ENCODE data around the gene IGSF23.
"Not testable (repeated sequence)": the region's sequence is repeated elsewhere in the genome, so short reads cannot be mapped to it uniquely, and the experiment has no call there.

Gene IGSF23

DNA sequence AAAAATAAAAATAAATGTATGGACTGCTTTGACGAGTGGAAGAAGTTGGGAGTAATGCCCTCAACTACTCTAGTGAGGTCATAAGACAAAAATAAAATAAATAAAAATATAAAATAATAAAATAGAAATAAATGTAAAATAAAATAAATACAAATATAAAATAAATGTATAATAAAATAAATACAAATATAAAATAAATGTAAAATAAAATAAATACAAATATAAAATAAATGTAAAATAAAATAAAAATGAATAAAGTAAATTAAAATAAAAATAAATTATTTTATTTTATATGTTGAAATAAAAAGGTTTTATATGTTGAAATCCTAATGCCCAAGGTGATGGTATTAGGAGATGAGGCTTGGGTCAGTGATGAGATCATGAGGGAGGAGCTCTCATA, 20.1 kb upstream of the IGSF23 start:
- Histone ChIP-seq H3K9me2 (replicated peaks; ENCODE audit: insufficient read depth, low read length) (no peaks in the 10 kb centered on the region), H3K9me3 (replicated peaks; ENCODE audit: insufficient read depth, low read length) (no peaks in the 10 kb centered on the region), H3K27me3 (replicated peaks; ENCODE audit: insufficient read depth, low read length) (peaks cover 21% of the 10 kb centered on the region; the same call in 1 of the 2 replicates), H3K4me2 (ENCODE audit: low read depth, low read length) (no peak overlapping the region), H3K4me3 (ENCODE audit: low read length) (no peak overlapping the region), H3K9ac (ENCODE audit: low read length) (no peak overlapping the region), H3F3A (ENCODE audit: insufficient read depth, low read length) (no peaks in the 10 kb centered on the region), H3K4me1 (ENCODE audit: low read length) (no peaks in the 10 kb centered on the region), H3K79me2 (ENCODE audit: low read length) (no peaks in the 10 kb centered on the region), H4K20me1 (ENCODE audit: insufficient read depth, low read length) (no peaks in the 10 kb centered on the region), H3K36me3 (replicated peaks; ENCODE audit: insufficient read depth, low read length) (no peaks in the 10 kb centered on the region), H2AFZ (ENCODE audit: low read length) (no peak overlapping the region), H3K27ac (ENCODE audit: low read length) (no peak overlapping the region)
- no peak for DNase-seq
- no peak for TF ChIP-seq CTCF (IDR thresholded peaks at IDR 0.05; ENCODE audit: low read length)
- TF ChIP-seq EZH2phosphoT487 (IDR thresholded peaks at IDR 0.05; ENCODE audit: low read length) = no peak
- no peak for TF ChIP-seq EZH2 (optimal IDR thresholded peaks at IDR 0.05; ENCODE audit: low read depth, low read length)

- H3K9me2 ChIP-seq (replicated peaks; ENCODE audit: insufficient read depth, low read length); H3K9ac ChIP-seq (ENCODE audit: low read length); H3K36me3 ChIP-seq (replicated peaks; ENCODE audit: insufficient read depth, low read length); H4K20me1 ChIP-seq (ENCODE audit: insufficient read depth, low read length); H3F3A ChIP-seq (ENCODE audit: insufficient read depth, low read length); H2AFZ ChIP-seq (ENCODE audit: low read length); H3K4me3 ChIP-seq (ENCODE audit: low read length); H3K4me1 ChIP-seq (ENCODE audit: low read length); H3K4me2 ChIP-seq (ENCODE audit: low read depth, low read length); H3K9me3 ChIP-seq (replicated peaks; ENCODE audit: insufficient read depth, low read length); H3K27ac ChIP-seq (ENCODE audit: low read length); H3K79me2 ChIP-seq (ENCODE audit: low read length); DNase-seq: not testable (repeated sequence)
- H3K27me3 ChIP-seq (replicated peaks; ENCODE audit: insufficient read depth, low read length) = peaks cover 23% of the 10 kb centered on the region; the same call in 1 of the 2 replicates
These were observed 19.5 kb upstream of the IGSF23 start for GRCh38 chr19:44593866-44594266.

DNA sequence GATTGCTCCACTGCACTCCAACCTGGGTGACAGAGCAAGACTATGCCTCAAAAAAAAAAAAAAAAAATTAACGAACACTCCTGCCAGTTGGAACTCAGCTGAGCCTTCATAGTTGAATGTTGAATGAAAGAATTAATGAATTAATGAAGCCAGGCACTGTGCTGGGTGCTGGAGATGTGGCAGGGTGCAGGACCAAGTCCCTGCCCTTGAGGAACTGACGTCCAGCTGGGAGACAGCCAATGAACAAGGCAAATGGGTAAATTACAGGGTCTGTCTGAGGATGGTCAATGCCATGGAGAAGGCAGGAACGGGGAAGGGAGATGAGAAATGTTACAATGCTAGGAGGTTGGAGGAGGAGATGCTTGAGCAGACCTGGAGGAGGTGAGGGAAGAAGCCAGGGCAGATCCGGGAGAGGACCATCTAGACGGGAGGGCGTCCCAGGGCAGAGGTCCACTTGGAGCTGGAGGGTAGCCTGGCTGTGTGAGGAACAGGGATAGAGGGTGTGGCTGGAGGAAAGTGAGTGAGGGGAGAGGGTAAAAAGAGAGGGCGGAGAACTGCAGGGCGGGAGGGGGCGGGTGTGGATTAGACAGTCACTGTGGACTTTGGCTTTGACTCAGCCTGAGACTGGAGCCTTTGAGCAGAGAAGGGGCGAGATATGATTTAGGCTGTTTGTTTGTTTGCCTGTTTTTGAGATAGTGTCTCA, 16.8 kb upstream of the IGSF23 start:
- Histone ChIP-seq H3K27me3 (replicated peaks; ENCODE audit: insufficient read depth, low read length) (peaks cover 28% of the 10 kb centered on the region; the same call in 1 of the 2 replicates), H3K79me2 (ENCODE audit: low read length) (no peaks in the 10 kb centered on the region), H3K9me3 (replicated peaks; ENCODE audit: insufficient read depth, low read length) (no peaks in the 10 kb centered on the region), H3K27ac (ENCODE audit: low read length) (no peak overlapping the region), H3K4me1 (ENCODE audit: low read length) (no peaks in the 10 kb centered on the region), H3F3A (ENCODE audit: insufficient read depth, low read length) (no peaks in the 10 kb centered on the region), H3K4me3 (ENCODE audit: low read length) (no peak overlapping the region), H4K20me1 (ENCODE audit: insufficient read depth, low read length) (no peaks in the 10 kb centered on the region), H3K9me2 (replicated peaks; ENCODE audit: insufficient read depth, low read length) (no peaks in the 10 kb centered on the region), H3K4me2 (ENCODE audit: low read depth, low read length) (no peak overlapping the region), H3K36me3 (replicated peaks; ENCODE audit: insufficient read depth, low read length) (no peaks in the 10 kb centered on the region), H3K9ac (ENCODE audit: low read length) (no peak overlapping the region), H2AFZ (ENCODE audit: low read length) (no peak overlapping the region)
- DNase-seq = no peak
- no peak for TF ChIP-seq EZH2phosphoT487 (IDR thresholded peaks at IDR 0.05; ENCODE audit: low read length)
- no peak for TF ChIP-seq EZH2 (optimal IDR thresholded peaks at IDR 0.05; ENCODE audit: low read depth, low read length)
- TF ChIP-seq CTCF (IDR thresholded peaks at IDR 0.05; ENCODE audit: low read length) = no peak

DNA sequence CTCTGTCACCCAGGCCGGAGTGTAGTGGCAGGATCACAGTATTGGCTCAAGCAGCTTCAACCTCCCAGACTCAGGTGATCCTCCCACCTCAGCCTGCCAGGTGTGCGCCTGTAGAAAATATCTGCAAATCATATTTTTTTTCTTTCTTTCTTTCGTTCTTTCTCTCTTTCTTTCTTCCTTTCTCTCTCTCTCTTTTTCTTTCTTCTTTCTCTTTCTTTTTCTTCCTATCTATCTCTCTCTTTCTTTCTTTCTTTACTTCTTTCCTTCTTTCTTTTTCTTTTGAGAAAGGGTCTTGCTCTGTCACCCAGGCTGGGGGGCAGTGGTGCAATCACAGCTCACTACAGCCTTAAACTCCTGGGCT, 16.3 kb upstream of the IGSF23 start:
- no peak for DNase-seq
- peaks cover 30% of the 10 kb centered on the region; the same call in 1 of the 2 replicates for H3K27me3 ChIP-seq (replicated peaks; ENCODE audit: insufficient read depth, low read length)
- no peaks in the 10 kb centered on the region for H3K9me3 ChIP-seq (replicated peaks; ENCODE audit: insufficient read depth, low read length)
- H3K9ac ChIP-seq (ENCODE audit: low read length) = no peak overlapping the region
- H4K20me1 ChIP-seq (ENCODE audit: insufficient read depth, low read length) = no peaks in the 10 kb centered on the region
- no peaks in the 10 kb centered on the region for H3K79me2 ChIP-seq (ENCODE audit: low read length)
- H3K4me1 ChIP-seq (ENCODE audit: low read length) = no peaks in the 10 kb centered on the region
- no peak overlapping the region for H3K4me2 ChIP-seq (ENCODE audit: low read depth, low read length)
- H3F3A ChIP-seq (ENCODE audit: insufficient read depth, low read length) = no peaks in the 10 kb centered on the region
- no peak overlapping the region for H3K27ac ChIP-seq (ENCODE audit: low read length)
- no peaks in the 10 kb centered on the region for H3K9me2 ChIP-seq (replicated peaks; ENCODE audit: insufficient read depth, low read length)
- H2AFZ ChIP-seq (ENCODE audit: low read length) = no peak overlapping the region
- H3K4me3 ChIP-seq (ENCODE audit: low read length) = no peak overlapping the region
- TF ChIP-seq EZH2phosphoT487 (IDR thresholded peaks at IDR 0.05; ENCODE audit: low read length) = no peak
- TF ChIP-seq CTCF (IDR thresholded peaks at IDR 0.05; ENCODE audit: low read length) = no peak
- TF ChIP-seq EZH2 (optimal IDR thresholded peaks at IDR 0.05; ENCODE audit: low read depth, low read length) = no peak
- no peaks in the 10 kb centered on the region for H3K36me3 ChIP-seq (replicated peaks; ENCODE audit: insufficient read depth, low read length)
